HG03565 (cell line): ENCODE data around the gene KLF2.
A peak's percentile ranks its signal among the peaks of the same experiment; 100 is the strongest.

Source experiments
- ATAC-seq: cut with Tn5 transposase; IDR thresholded peaks from one replicate; pipeline ENCODE4 v1.9.1; 2021; ENCODE audit warnings: mild to moderate bottlenecking, moderate library complexity; ENCODE audit not compliant: unreplicated experiment

Gene KLF2

DNA sequence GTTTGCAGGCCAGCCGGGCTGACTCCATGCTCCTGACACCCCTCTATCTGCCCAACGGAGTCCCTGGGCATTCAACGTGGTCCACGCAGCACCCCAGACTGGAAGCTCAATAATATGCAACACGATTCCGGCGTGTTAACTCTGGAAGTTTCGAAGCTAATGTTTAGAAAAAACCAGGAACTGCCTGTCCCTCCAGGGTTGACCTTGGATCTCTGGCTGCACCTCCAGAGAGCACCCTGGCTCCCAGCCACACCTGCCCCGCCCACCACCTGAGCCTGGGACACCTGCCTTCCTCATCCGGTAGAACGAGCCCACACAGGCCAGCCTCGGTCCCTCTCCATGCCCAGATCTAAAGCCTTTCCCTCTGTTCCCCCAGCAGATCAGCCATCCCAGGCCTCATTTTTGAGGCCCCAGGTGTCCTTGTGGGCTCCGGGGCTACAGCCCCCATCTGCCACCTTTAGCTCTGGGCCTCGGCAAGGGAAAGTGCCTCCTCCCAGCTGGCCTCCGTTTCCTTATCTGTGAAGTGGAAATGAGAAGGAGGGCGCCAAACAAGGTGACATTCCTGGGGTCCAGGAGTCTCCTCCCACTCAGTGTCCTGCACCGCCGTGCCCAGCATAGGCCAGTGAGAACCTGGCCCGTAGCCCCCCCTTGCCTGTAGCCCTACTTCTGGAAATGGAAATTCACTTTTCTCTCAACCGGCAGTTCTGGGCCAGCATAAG lies 38.7 kb downstream of the KLF2 start:
- ATAC-seq: no peak

DNA sequence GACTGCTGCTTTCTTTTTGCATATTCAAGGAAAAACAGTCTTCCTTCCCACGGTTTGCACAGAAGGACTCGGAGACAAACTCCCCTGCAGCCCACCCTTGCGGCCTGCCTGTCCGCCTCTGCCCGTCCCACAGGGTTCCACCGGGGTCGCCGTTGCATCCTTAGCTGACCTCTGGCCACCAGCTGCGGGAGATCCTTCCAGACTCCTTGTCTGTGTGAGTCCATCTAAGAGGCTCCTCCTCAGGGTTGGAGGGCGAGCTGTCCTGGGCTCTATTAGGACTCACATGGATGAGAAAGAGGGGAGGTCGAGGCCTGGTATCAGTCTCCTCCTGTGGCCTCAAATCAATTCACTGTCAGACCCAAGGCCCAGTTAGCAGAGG lies 39.2 kb downstream of the KLF2 start:
- ATAC-seq: no peak

DNA sequence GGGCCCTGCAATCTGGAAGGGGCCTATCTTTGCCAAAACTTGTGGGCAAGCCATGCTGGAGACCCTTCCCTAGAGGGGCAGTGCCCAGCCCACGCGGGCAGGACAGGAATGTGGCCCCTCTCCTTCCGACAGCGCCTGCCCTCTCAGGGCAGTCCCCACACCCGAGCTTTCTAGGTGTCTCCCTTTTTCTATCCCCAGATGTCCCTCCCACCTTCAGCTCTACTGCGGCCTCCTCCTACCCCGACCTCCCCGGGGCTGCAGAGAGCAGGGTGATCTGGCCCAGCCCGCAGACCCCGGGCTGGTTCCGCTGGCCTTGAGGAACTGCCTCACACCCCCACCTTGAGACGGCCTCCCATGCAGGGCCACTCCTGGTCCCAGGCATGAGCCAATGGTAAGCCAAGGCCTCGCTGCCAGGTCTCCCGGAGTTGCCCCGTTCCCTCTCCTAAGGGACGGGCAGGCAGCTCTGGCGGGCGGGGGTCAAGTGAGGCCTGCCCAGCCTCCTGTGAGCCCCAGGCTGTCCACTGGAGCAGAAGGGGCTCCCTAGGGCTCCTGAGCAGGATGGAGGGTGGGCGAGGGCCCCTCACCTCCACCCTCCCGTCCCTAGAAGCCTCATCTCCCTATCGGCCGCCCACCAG lies 39.7 kb downstream of the KLF2 start:
- ATAC-seq: no peak

DNA sequence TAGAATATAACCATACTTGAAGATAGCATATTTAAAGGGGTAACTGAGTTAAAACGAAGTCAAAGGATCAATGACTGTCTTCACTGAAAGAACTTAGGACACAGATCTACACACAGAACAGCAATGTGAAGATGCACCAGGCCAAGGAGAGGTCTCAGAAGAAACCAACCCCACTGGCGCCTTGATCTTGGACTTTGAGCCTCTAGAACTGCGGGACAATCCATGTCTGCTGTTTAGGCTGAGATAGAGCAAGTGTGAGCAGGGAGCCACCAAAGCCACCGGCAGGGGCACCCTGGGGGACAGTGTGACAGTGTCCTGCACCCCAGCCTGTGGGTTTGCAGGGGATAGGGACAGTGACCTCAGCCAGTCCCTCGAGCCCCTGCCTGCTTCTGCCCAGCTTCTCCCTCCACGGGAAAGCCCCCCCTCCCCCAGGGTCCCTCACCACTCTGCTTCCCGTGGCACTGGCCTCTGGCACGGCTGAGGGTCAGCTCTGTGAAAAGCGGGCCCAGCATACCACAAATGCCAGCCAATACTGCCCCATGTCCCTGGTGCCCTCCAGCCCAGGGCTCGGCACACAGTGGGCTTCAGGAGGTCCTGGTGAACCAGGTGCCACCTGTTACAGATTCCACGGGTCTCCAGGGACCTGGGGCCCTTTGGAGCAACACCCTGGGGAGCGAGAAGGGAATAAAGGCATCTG lies 40.8 kb downstream of the KLF2 start:
- ATAC-seq: no peak

DNA sequence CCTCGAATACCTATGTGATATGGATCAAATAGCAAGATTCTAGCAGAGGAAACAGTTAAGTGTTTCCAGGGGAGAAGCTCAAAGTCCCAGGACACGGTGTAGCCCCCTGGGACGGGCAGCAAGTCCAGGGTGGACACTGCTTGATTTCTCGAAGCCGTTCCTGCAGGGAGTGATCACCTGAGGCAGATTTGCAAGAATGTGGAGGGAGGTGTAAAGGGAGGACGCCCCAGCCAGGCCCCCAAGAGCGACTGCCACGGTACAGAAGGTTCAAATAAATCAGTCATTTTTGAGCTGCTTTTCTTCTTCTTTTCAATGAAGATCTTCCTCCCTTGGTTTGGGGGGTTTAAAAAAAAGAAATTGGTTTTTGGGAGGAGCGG lies 41.4 kb downstream of the KLF2 start:
- no peak for ATAC-seq

DNA sequence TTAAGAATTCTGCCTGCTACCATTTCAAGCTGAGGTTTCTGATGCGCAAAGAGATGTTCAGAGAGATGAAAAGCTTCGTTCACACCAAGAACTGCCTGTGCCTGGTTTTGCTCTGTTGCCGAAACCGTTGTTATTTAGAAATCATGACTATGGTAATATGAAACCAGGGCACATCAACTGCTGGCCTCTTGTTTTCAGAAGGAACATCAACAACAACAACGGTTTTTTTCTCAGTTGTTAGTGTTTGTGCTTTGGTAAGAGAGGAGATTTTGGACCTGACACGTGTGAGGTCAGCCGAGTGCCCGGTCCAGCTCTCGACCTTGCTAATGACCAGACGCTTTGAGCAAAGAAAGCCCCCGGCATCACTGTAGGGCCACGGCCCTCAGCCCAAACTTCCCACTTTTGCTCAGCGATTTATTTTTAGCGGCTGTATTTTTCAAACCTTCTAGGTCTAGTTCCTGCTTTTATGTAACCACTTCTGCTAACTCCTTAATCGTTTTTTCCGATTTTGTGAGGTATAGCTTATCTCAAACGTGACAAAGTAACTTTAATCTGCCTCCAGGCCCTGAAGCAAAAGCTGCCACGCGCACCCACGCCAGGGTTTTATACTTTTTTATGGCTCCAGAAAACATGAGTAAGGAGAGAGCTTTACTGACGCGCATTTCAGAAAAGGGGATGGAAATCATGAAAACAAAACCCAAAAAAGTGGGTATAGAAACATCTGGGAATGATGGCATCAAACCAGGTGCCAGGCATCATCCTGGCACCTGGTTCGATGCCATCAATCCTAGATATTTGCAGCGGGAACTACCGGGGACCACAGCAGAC lies 42.0 kb downstream of the KLF2 start:
- ATAC-seq: peak; percentile 29

DNA sequence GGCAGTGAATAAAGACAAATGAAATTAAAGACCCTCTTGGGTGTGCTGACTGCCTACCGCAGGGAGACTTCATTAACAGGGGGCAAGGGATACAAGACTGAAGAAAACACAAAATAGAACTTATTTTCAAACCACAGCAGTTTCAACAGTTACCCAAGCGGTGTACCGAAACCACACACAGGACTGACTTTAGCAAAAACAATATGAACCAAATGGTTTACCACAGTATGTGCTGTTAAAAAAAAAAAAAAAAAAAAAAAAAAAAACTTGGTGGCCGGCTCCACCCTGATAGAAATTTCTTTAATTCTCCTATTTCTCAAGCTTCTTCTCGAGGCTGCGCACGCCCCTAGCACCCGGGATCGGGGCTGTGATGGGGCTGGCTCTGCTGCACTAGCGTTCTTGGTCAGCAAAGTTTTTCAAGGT lies 42.6 kb downstream of the KLF2 start:
- ATAC-seq: peak; percentile 32

DNA sequence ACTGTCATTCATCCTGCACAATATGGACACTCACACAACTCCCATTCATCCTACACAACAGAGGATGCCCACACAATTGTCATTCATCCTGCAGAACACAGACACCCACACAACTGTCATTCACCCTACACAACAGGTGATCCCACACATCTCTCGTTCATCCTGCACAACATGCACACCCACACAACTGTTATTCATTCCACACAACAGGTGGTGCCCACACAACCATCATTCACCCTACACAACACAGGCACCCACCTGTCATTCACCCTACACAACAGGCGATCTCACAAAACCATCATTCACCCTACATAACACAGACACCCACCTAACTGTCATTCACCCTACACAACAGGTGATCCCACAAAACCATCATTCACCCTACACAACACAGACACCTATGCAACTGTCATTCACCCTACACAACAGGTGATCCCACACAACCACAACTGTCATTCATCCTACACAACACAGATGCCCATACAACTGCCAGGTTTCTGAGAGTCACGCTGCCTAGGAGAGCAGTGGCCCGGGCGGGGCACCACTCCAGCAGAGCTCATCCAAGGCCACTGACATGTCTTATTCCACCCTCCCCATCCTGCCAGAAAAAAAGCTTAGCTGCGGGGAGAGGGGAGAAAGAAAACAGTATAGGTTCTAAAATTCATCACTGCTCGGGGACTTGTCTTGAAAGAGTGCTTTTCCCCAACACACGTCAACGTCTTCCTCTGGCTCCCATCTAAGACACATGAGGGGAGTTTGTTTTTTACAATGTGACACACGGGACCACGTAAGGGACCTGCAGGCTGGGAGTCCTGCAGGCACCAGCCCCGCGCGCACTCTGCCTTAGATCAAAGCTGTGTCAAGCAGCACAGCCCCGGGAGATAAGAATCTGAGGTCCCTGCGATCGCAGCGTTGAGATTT lies 44.0 kb downstream of the KLF2 start:
- no peak for ATAC-seq

DNA sequence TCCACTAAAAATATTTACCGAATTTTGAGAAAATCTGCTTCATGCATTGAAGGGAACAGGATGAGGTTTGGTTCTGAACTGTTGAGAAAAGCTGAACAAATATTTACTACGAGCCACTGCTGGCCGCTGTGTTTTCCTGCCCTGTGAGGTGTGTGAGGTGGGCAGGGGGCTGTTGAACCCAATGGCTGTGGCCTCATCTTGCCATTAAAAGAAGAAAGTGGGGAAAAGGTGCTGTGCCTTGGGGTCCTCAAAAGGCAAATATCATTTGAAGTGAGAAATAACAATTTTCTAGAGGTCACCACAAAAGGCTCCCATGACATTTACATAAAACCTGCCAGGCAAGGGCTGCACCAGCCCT lies 44.7 kb downstream of the KLF2 start:
- no peak for ATAC-seq

DNA sequence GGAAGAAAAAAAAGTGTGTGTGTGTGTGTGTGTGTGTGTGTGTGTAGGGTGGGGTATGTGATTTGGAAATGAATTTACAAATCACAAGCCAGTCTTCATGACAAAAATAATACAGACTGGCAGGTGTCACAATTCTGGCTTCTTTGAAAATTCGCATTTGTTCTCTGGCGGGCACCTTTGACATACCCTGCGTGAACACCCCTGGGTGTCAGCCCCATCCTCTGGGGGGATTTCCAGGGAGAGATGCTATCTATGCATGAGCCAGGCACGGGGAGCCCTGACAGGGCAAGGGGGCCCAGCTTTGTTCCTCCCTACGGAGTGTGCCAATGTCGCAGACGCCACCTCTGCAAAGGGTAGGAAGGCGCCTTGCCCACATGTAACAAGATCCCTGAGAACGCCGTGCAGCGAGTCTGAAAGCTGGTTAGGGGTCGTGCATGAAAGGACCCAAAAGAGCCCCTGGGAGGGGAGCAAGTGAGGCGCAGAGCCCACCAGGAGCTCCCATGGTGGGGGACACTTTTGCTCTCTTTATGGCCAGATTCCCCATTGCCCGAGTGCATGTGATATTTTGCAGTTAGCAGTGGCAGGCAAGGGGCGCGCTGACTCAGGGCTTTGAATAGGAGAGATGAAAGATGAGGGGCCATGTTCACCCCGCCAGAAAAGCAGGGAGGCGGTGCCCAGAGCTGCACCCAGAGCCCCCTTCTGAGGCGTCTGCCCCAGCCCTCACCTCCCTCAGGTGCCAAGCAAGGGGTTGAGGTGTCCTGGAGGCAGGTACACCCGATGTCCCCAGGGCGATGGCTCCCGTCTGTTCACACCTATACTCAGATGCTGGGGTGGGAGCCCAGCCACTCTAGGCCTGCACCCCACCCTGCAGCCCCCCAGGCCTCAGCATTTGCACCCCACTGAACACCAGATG lies 45.3 kb downstream of the KLF2 start:
- ATAC-seq: no peak

DNA sequence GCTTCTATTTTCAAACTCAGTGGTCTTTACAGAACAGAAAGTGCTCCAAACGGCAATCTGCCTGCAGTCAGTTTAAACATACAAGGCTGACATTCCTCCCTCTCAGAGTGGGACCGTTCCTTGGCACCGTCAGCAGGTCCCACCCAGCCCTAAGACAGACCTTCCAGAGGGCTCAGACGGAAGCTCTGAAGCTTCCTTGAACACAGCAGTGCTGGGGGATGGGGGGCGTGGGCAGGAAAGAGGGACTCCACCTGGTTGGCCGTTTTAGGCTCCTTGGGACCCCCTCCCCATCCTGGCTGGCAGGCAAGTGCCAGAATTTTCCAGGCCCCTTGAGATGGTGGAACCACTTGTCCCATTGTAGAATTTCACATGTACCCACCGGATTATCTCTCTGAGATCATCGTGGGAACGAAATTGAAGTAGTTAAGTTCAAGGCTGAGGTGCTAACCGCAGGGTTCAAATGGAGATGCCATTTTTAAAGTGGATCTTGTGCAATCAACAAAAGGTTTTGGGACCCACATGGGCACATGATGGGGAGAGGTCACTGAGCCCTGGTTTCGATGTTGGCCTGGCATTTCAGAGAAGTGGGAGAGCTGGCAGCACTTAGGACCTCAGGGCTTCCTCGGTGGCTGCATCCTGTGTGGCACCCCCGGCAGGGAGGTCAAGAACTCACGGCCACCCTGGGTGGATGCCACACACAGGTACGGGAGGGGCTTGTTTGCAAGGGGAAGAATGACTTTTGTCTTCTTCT lies 46.2 kb downstream of the KLF2 start:
- no peak for ATAC-seq

DNA sequence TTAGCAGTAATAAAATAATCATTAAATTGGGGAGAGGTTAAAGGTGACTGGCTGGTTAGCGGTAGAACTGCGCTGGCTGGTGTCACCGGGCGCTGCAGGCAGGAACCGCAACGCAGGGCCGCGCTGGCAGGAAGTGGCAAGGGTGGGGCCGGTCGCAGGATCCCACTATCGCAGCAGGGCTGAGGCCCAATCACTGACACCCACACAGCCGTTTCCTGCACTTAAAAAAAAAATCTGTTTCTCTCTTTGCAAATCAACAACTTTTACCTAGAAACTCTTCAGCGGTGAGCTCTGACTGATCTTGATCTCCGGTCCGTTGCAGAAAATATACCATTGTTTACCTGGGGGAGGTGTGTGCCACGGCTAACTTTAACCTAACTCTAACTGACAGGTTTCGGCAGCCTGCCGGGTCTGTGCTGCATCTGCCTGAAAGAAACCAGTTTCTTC lies 46.9 kb downstream of the KLF2 start:
- peak; percentile 36 for ATAC-seq

DNA sequence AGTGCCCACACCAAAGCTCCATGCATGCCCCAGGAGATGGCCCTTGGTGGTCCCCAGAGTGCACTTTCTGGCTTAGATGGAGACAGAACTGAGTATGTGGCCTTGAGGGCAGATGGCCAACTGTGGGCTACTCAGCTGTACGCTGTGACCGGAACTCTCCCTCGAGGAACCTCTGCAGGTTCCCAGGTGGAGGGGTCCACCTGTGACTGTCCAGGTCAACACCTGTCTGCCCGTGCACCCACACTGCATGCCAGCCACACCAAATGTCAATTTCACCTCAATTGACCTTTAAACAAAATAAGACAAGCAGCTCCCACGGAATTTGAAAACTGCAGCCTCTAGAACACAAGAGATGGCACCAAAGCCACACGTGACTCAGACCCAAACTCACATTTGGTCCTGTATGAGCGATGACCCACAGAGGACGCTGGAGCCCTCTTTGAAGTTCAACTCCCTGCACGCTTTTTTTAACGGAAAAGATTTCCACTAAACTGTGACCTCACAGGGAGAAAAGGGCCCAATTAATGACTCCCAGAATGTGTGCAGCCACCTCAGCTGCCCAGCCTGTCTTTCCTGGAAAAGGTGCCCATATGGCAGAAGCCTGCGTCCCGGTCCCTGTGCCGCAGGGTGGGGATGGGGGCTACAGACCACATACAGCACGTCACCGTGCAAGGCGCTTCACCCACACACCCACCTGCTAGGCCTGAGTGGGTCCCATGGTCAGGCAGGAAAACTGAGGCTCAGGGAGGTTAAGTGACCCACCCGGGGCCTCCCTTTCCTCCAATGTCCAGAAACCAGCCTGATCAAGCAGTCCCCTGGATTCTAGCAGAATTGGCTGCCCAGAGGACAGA lies 47.7 kb downstream of the KLF2 start:
- no peak for ATAC-seq

DNA sequence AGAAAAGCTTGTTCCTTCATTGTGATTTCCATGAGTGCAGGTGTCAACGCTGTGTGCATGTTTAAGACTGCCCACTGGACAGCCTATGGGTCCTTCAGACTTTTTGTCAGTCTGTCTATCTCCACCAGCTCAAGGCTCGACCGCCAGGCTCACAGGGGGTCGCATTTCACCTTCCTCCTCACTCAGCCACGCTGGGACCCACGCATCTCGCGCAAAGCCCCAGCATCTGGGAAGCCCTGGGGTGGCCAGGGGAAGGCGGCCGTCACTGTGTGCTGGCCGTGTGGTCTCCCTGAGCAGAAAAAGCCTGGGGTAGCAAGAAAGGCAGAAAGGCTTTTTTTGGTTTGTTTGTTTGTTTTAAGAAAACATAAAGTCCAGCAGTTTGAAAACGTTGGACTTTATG lies 48.5 kb downstream of the KLF2 start:
- ATAC-seq: no peak

DNA sequence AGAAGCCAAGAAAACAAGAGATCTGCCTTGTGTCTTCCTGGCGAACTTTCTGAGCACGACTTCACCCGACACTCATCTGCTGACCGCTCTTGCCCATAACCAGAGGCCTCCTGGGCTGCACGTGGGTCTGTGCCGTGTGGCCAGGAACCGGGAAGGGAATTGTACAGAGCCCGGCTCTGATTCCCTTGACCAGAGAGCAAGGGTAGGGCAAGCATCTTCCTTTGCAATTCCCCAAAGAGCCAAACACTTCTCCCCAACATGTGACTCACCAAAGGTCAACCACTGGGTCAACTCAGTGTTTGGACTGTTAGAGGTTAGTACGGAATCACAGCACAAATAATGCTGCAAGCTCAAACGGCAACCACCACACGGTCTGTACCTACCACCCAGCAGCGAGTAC lies 48.9 kb downstream of the KLF2 start:
- ATAC-seq: no peak

DNA sequence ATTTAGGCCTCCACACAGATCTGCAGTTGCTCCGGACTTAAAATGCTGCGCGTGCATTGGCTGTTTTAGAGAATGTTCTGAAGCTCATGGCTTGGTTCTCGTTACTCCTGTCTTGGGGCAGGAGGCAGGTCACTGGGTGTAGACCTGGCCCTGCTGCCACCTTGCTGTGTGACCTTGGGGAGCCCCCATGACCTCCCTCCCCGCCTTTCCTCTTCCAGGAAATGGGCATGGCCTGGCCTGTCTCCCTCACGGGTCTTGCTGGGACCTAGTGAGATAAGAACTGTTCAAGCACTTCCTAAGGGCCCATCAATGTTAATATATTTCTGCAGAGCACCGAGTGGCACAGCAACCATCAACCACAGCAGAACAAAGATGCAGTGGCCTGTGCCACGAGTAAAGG lies 49.4 kb downstream of the KLF2 start:
- ATAC-seq: no peak

DNA sequence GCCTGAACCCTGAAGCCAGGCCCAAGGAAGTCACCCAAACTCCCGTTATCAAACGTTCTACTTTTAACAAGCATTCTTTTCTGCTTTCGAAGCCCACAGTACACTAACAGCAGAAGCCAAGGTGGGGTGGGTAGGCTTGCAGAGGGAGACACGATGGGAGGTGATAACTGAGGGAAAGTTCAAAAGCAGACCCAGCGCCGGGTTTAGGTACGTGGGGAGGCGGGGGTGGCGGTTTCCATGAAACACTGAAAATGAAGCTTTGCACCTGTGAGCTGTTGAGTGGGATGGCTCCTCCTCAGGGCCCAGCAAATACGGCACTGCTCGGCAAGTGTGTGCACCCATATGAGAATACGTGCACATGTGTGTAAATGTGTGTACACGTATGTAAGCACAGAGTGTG lies 49.8 kb downstream of the KLF2 start:
- no peak for ATAC-seq
